Suprapubic skin (tissue), 4 donors: Measurements from ENCODE around the gene RAB31.

Source experiments
- CTCF ChIP-seq, 2 donors: fragments of 200-600 bp in 1 of 2; fragments of 450-650 bp in 1 of 2; sonication (generic) in 1 of 2; IDR thresholded peaks; one replicate each; pipeline ENCODE4 v1.5.1; 2016 to 2019; ENCODE audit warnings: antibody characterized with exemption in 2 of 2, mild to moderate bottlenecking in 1 of 2, moderate library complexity in 1 of 2
- POLR2A ChIP-seq, 2 donors: fragments of 450-650 bp; IDR thresholded peaks; one replicate each; pipeline ENCODE4 v1.6.1; 2017; ENCODE audit warnings: antibody characterized with exemption in 2 of 2, mild to moderate bottlenecking in 2 of 2, moderate library complexity in 2 of 2
- POLR2AphosphoS5 ChIP-seq, 3 donors: sonication (generic); formaldehyde crosslinking; IDR thresholded peaks; one replicate each; pipeline ENCODE4 v1.6.1; 2017; ENCODE audit warnings: antibody characterized with exemption in 3 of 3

- TF ChIP-seq CTCF (IDR thresholded peaks at IDR 0.05), result no peak
- no peak for TF ChIP-seq POLR2AphosphoS5 (IDR thresholded peaks at IDR 0.05)
- no peak for TF ChIP-seq POLR2A (IDR thresholded peaks at IDR 0.05)
These were observed 147.6 kb downstream of the RAB31 start for GRCh38 chr18:9855681-9856080.
